ENCODE data around the gene MN1.

Gene MN1

DNA sequence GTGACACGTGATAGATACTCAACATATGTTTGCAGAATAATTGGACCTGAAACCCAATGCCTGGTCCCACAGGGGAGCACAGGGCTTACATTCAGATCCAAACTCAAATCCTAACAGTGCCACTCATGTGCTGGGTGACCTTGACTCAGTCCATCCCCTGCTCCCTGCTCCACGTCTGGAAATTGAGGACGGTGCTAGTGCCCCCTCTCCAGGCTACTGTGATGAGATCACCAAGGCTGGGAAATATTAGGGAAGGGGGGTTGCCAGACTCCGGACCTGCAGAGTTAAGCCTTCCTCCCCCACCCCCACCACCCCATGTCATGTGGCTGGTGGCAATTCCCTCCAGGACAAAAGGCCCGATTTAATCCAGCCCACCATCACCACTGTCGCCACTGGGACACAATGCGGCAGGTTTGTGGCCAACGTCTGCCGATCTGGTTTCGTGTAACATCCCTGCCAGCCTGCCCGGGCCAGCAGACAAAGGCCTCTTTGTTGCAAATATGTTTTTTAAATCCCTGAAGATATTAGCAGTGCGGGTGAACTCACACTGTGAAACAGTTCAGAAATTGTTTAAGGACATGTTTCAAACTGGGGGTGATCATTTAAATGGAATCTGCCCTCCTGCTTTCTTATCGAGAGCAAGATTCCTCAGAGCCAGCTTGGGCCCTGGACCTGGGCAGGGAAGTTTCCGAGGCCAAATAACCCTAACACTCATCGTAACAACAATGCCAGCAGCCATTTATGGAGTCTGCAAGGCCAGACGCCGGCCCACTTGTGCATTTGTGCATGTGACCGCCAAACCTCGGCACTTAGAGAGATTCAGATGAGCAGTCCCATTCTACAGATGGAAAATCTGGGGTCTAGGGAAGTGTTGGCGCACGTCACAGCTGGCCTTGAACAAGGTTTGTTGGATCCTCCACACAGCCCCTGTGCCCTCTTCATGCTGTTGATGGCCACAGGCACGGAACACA lies 19.6 kb upstream of the MN1 start:
- Histone ChIP-seq H3K4me1 (ENCODE audit: control insufficient read depth, low read depth, low read length) (no peaks in the 10 kb centered on the region), H3K27me3 (ENCODE audit: control insufficient read depth, insufficient read depth, low read length) (no peaks in the 10 kb centered on the region), H3K4me3 (ENCODE audit: low read length) (no peak overlapping the region), H3K36me3 (ENCODE audit: control insufficient read depth, low read depth, low read length) (no peaks in the 10 kb centered on the region), H3K9me3 (ENCODE audit: control insufficient read depth, low read depth, low read length) (no peaks in the 10 kb centered on the region), H3K27ac (ENCODE audit: low read length) (no peak overlapping the region), H3K9ac (ENCODE audit: low read length) (no peak overlapping the region)

DNA sequence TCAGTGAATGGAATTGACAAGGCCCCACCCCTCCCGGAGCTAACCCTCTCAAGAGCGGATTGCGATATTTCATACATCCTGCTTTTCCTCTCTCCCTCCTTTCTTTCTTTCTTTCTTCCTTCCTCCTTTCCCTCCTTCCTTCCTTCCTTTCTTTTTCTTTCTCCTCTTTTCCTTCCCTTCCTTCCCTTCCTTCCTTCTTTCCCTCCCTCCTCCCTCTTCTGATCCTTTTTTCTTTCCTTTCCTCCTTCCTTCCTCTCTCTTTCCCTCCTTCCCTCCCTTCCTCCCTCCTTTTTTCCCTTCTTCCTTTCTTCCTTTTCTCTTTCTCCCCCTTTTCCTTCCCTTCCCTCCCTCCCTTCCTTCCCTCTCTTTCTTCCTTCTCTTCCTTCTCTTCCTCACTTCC lies 15.0 kb upstream of the MN1 start:
- Histone ChIP-seq H3K36me3 (ENCODE audit: control insufficient read depth, low read depth, low read length) (no peaks in the 10 kb centered on the region), H3K9ac (ENCODE audit: low read length) (no peak overlapping the region)

DNA sequence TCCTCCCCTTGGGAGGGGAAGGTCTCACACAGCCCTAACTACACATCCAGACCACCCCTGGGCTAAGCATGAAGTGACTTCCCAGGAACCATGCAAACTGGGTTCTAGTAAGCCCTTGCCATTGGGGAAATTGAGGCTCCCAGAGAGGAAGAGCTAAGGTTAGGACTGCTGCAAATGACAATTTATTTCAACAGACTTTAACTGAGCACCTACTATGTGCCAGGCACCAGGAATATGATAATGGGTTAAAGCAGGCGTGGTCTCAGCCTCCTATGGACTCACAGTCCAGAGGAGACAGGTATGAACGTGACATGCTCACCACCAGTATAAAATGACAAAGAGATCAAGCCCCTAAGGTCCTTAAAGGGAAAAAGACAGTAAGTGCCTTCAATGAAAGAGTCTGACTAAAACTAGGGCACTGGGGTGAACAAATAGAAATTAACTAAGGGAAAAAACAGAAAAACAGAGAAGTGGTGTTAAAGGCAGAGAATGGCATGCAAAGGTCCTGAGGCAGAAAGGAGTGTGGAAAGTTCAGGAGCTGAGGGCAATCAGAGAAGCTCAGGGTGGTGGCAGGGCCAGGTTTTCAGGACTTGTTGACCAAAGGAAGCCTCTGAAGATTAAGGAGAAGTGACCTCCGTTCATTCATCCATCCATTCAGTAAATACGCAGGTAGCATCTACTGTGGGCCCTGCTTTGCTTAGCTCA lies 14.4 kb upstream of the MN1 start:
- Histone ChIP-seq H3K4me3 (ENCODE audit: low read length) (no peak overlapping the region), H3K27ac (ENCODE audit: low read length) (no peak overlapping the region), H3K36me3 (ENCODE audit: control insufficient read depth, low read depth, low read length) (no peaks in the 10 kb centered on the region), H3K4me1 (ENCODE audit: control insufficient read depth, low read depth, low read length) (no peaks in the 10 kb centered on the region), H3K9me3 (ENCODE audit: control insufficient read depth, low read depth, low read length) (no peaks in the 10 kb centered on the region), H3K9ac (ENCODE audit: low read length) (no peak overlapping the region), H3K27me3 (ENCODE audit: control insufficient read depth, insufficient read depth, low read length) (no peaks in the 10 kb centered on the region)

More for the DNA sequence above, 15.0 kb upstream of the MN1 start:
- Histone ChIP-seq H3K27ac (ENCODE audit: low read length) (no peak overlapping the region), H3K27me3 (ENCODE audit: control insufficient read depth, insufficient read depth, low read length) (no peaks in the 10 kb centered on the region), H3K4me3 (ENCODE audit: low read length) (no peak overlapping the region), H3K9me3 (ENCODE audit: control insufficient read depth, low read depth, low read length) (no peaks in the 10 kb centered on the region), H3K4me1 (ENCODE audit: control insufficient read depth, low read depth, low read length) (no peaks in the 10 kb centered on the region)

DNA sequence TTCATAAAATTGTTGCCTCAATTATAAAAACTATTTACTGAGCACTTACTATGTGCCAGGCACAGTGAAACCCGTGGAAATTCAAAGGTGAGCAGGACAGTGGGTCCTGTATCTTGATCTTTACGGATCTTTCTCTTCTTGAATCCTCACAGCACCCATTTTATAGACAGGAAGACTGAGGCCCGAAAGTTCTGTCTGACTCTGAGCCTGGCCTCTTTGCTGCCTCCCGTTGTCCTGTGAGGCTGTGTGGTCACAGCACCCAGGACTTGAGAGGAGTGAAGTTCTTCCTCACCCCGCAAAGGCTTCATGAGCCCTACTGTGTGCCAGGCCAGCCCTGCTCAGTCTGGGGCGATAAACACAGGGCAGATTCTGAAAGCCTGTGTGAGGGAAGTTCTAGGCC lies 13.4 kb upstream of the MN1 start:
- Histone ChIP-seq H3K9ac (ENCODE audit: low read length) (no peak overlapping the region), H3K4me1 (ENCODE audit: control insufficient read depth, low read depth, low read length) (no peaks in the 10 kb centered on the region), H3K27ac (ENCODE audit: low read length) (no peak overlapping the region), H3K36me3 (ENCODE audit: control insufficient read depth, low read depth, low read length) (no peaks in the 10 kb centered on the region), H3K27me3 (ENCODE audit: control insufficient read depth, insufficient read depth, low read length) (no peaks in the 10 kb centered on the region), H3K9me3 (ENCODE audit: control insufficient read depth, low read depth, low read length) (no peaks in the 10 kb centered on the region), H3K4me3 (ENCODE audit: low read length) (no peak overlapping the region)

DNA sequence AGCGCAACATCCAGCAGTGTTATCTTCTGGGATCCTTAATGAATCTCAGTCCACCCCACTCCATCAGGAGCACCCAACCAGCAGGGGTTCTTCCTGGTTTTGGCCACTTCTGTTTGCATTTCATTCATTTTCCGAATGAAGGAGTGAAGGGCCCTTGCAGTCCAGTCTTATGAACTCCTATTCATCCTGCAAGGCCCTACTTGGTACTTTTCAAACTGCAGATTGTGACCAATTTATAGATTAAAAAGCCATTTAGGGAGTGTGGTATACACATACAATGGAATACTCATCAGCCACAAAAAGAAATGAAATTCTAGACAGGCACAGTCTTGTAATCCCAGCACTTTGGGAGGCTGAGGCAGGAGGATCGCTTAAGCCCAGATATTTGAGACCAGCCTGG lies 10.2 kb upstream of the MN1 start:
- no peaks in the 10 kb centered on the region for H3K4me1 ChIP-seq (ENCODE audit: control insufficient read depth, low read depth, low read length)
- H3K36me3 ChIP-seq (ENCODE audit: control insufficient read depth, low read depth, low read length), result no peaks in the 10 kb centered on the region
- H3K9me3 ChIP-seq (ENCODE audit: control insufficient read depth, low read depth, low read length), result no peaks in the 10 kb centered on the region
- no peaks in the 10 kb centered on the region for H3K27me3 ChIP-seq (ENCODE audit: control insufficient read depth, insufficient read depth, low read length)
- H3K27ac ChIP-seq (ENCODE audit: low read length), result no peak overlapping the region
- H3K9ac ChIP-seq (ENCODE audit: low read length), result no peak overlapping the region
- no peak overlapping the region for H3K4me3 ChIP-seq (ENCODE audit: low read length)

DNA sequence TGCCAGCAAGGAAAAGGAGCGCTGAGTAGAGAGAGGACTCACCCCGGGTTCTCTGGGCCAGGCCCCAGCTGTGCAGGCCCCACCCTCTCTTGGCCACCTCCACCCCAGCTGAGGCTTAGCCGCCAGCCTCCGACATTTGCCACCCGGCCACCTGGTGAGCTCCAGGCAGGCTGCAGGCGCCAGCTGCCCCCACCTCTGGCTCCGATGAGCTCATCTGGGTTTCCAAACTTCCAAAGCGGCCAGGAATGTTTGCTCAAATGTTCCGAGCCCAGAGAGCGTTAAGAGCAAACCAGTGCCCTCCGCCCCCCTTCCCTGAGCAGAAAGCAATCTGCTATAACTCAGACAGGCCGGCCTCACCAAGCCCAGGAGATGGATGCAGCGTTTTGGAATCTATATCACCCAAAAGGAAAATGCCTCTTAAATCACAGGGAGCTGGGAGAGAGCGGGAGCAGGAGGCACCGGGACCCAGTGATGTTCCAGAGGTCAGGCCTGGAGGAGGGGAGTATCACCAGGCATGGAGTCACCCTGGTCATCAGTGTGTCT lies 9.1 kb upstream of the MN1 start:
- Histone ChIP-seq H3K27ac (ENCODE audit: low read length) (no peak overlapping the region), H3K27me3 (ENCODE audit: control insufficient read depth, insufficient read depth, low read length) (no peaks in the 10 kb centered on the region), H3K36me3 (ENCODE audit: control insufficient read depth, low read depth, low read length) (no peaks in the 10 kb centered on the region), H3K9ac (ENCODE audit: low read length) (no peak overlapping the region), H3K9me3 (ENCODE audit: control insufficient read depth, low read depth, low read length) (no peaks in the 10 kb centered on the region), H3K4me1 (ENCODE audit: control insufficient read depth, low read depth, low read length) (no peaks in the 10 kb centered on the region), H3K4me3 (ENCODE audit: low read length) (no peak overlapping the region)

DNA sequence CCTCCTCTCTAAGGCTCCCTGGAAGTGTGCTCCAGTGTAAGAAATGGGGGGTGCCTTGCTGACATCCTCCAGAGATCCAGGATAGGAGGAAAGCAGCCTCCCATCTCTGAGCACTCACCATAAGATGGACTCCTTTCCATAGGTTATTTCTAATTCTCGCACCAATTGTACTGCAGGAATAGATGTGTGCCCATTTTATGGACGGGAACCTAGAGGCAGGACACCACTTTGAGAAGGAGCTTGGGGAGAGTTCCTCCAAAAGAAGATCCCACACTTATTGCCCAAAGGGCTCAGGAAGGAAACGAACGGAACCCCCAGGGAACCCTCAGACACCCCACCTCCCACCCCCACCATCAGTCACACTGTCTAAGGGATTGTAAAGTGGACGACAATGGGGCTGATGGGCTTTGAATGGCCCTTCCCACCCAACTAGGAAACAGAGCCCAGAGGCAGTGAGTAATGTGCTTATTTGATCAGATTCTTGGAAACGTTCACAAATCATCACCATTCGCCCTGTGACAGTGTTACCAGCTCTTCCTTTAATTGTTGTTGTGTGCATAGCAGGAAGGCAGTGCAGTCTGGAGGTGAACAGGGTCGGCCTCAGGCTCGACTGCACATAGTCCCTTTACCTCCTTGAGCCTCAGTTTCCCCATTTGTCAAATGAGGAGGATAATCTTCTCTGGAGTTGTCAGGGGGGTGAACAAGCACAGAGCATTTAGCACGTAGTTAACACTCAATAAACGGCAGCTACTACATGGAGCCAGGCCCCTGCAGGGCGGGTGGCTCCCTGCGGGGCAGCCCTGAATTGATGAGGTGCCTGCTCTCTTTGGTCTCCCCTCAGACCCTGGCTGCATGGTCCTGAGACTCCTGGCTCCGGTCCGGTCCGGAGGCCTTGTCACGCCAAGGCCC lies 8.4 kb upstream of the MN1 start:
- H3K4me3 ChIP-seq (ENCODE audit: low read length), result no peak overlapping the region
- no peaks in the 10 kb centered on the region for H3K4me1 ChIP-seq (ENCODE audit: control insufficient read depth, low read depth, low read length)
- no peak overlapping the region for H3K9ac ChIP-seq (ENCODE audit: low read length)
- no peaks in the 10 kb centered on the region for H3K36me3 ChIP-seq (ENCODE audit: control insufficient read depth, low read depth, low read length)
- H3K9me3 ChIP-seq (ENCODE audit: control insufficient read depth, low read depth, low read length), result no peaks in the 10 kb centered on the region
- no peak overlapping the region for H3K27ac ChIP-seq (ENCODE audit: low read length)
- peaks cover under 1% of the 10 kb centered on the region for H3K27me3 ChIP-seq (ENCODE audit: control insufficient read depth, insufficient read depth, low read length)

DNA sequence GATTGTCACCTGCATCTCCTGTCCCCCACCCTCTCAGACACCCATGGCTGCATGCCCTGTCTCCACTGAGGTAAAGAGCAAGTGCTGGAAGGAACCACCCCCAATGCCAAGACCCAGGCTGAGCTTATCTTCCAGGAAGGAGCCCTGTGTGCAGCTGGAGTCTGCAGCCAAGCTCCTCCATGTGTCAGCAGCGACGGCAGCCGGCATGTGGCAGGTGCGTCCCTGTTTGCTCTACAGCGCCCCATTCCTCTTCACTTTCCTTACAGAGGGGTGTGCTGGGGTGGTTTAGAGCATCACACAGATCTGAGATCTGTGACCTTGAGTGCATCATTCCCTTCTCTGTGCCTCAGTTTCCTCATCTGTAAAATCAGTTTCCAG lies 7.7 kb upstream of the MN1 start:
- Histone ChIP-seq H3K4me3 (ENCODE audit: low read length) (no peak overlapping the region), H3K27ac (ENCODE audit: low read length) (no peak overlapping the region), H3K9me3 (ENCODE audit: control insufficient read depth, low read depth, low read length) (no peaks in the 10 kb centered on the region), H3K27me3 (ENCODE audit: control insufficient read depth, insufficient read depth, low read length) (peaks cover 8% of the 10 kb centered on the region), H3K4me1 (ENCODE audit: control insufficient read depth, low read depth, low read length) (no peaks in the 10 kb centered on the region), H3K36me3 (ENCODE audit: control insufficient read depth, low read depth, low read length) (no peaks in the 10 kb centered on the region), H3K9ac (ENCODE audit: low read length) (no peak overlapping the region)

DNA sequence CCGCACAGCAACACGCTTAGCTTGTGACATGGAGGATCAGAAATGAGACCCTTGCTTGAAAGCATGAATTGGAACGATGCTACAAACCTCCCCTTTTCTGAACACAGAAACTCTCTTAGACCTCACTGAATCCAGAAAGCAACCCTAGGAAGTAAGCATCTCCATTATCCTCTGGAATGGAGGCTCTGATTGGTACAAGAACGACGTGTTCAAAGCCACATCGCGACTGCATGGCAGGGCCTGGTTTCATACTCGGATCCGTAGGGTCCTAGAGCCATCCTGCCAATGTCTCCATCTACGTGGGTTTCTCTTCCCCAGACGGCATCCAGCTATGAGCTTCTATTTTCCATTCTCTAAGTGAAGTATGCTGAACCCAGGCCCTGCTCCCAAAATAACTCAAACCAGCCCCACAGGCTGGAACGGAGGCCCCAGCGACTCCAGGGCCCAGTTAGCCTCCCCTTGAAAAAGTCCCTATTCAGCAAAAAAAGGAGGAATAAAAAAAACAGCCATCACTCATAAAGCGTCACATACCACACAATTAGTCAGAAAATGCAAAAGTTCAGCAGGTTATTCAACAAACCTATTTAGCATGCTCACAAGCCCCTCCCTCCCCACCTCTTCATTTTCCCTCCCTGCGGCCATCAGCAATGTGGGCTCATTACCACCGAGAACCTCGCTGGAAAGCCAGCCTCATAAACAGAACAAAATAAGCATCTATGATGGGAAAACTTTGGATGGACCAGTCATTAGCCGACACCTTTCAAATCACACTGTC lies 7.1 kb upstream of the MN1 start:
- Histone ChIP-seq H3K4me3 (ENCODE audit: low read length) (no peak overlapping the region), H3K36me3 (ENCODE audit: control insufficient read depth, low read depth, low read length) (no peaks in the 10 kb centered on the region), H3K4me1 (ENCODE audit: control insufficient read depth, low read depth, low read length) (no peaks in the 10 kb centered on the region), H3K27me3 (ENCODE audit: control insufficient read depth, insufficient read depth, low read length) (peaks cover 14% of the 10 kb centered on the region), H3K9ac (ENCODE audit: low read length) (no peak overlapping the region), H3K27ac (ENCODE audit: low read length) (no peak overlapping the region), H3K9me3 (ENCODE audit: control insufficient read depth, low read depth, low read length) (no peaks in the 10 kb centered on the region)

DNA sequence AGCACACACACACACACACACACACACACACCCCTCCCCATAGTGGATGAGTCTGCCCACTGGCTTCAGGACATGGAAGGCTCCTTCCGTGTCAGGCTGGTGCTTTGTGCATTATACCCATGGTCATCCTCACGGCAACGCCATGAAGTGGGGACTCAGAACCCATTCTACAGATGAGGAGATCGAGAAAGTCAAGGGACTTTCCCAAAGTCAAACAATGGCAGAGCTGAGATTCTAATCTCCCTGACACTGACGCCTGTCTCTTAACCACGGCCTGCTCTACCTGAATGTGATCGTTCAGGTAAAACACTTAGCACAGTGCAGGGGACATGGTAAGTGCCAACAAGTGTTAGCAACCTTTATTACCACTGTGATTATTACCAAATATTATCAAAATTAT lies 4.3 kb upstream of the MN1 start:
- Histone ChIP-seq H3K4me1 (ENCODE audit: control insufficient read depth, low read depth, low read length) (peaks cover 7% of the 10 kb centered on the region), H3K4me3 (ENCODE audit: low read length) (no peak overlapping the region), H3K9me3 (ENCODE audit: control insufficient read depth, low read depth, low read length) (no peaks in the 10 kb centered on the region), H3K9ac (ENCODE audit: low read length) (no peak overlapping the region), H3K27ac (ENCODE audit: low read length) (no peak overlapping the region), H3K36me3 (ENCODE audit: control insufficient read depth, low read depth, low read length) (no peaks in the 10 kb centered on the region), H3K27me3 (ENCODE audit: control insufficient read depth, insufficient read depth, low read length) (peaks cover 33% of the 10 kb centered on the region)
